ENCODE measurements around the gene CHERP.

GRCh38 chr19:16470541-16470910 lies 71.7 kb downstream of the CHERP start:
- no peak for TF ChIP-seq CTCF (IDR thresholded peaks at IDR 0.05)
- no peak for TF ChIP-seq EZH2 (IDR thresholded peaks at IDR 0.05; ENCODE audit: borderline replicate concordance, insufficient read depth, low read depth, low read length, poor library complexity, severe bottlenecking)
